PFSK-1 (cell line): Measurements from ENCODE around the gene CFP.

ENCODE experiments used
- REST ChIP-seq, 2 experiments: IDR thresholded peaks; 2 replicates each; pipeline versions ENCODE4 v1.6.1 to v1.8.0; 2011 to 2012; ENCODE audit warnings: low read depth in 2 of 2, low read length in 2 of 2, control low read depth in 1 of 2, inconsistent platforms in 1 of 2, mild to moderate bottlenecking in 1 of 2, moderate library complexity in 1 of 2; ENCODE audit not compliant: insufficient read depth in 1 of 2
- TAF1 ChIP-seq: IDR thresholded peaks from 2 replicates; pipeline ENCODE4 v1.6.1; 2012; ENCODE audit warnings: low read length, control low read depth, borderline replicate concordance; ENCODE audit not compliant: insufficient read depth

- TF ChIP-seq REST (IDR thresholded peaks at IDR 0.05; ENCODE audit: insufficient read depth in 1 of 2, low read depth in 2 of 2, low read length in 2 of 2) (no peak), TAF1 (no peak)
These were observed 18.2 kb downstream of the CFP start for GRCh38 chrX:47611489-47611888.
